A549 (cell line): ENCODE measurements around the gene SPATS2. TPM values are rescaled to one million over a fixed set of nuclear protein-coding genes. Genes with fewer than 3 reads are reported as not detected.
"Not testable (repeated sequence)": the region's sequence is repeated elsewhere in the genome, so short reads cannot be mapped to it uniquely, and the experiment has no call there.

Experiments
- ATAC-seq, 2 experiments: fragments of 200-7000 bp in 1 of 2; fragments of >200 bp in 1 of 2; cut with Nextera tagmentation in 1 of 2; cut with Tn5 transposase in 1 of 2; 3 replicates each; pipeline versions ENCODE4 v1.8.0 to v1.9.1; 2018 to 2020; ENCODE audit warnings: mild to moderate bottlenecking in 1 of 2, moderate library complexity in 1 of 2
- CTCF ChIA-PET: fragments of 300-600 bp; sonication (Branson Sonifier 250); formaldehyde crosslinking; extraction: SDS; loops from one replicate; lab custom pipeline; 2021; ENCODE audit warnings: antibody characterized with exemption, inconsistent platforms; lab: Yijun Ruan, JAX
- POLR2A ChIA-PET: fragments of 350-600 bp; formaldehyde crosslinking; extraction: SDS; loops from one replicate; lab custom pipeline; 2021; ENCODE audit warnings: antibody characterized with exemption, inconsistent platforms; lab: Yijun Ruan, JAX
- DNase-seq, 2 experiments: peaks; one replicate each; pipeline versions ENCODE4 v3.0.0 to v3.0.0-alpha.2; 2011 to 2016; ENCODE audit warnings: low read depth in 1 of 2, low spot score in 1 of 2
- FAIRE-seq: peaks from 2 replicates; lab custom pipeline; 2011; peaks lifted over from hg19 to GRCh38; lab: Jason Lieb, UNC
- H3K27ac ChIP-seq, 2 experiments: fragments of >200 bp; sonication (Bioruptor Twin); formaldehyde crosslinking; 3 replicates each; pipeline ENCODE4 v1.5.1; 2016 to 2017
- H3K4me1 ChIP-seq: fragments of >200 bp; sonication (Bioruptor Twin); formaldehyde crosslinking; 3 replicates; pipeline ENCODE4 v1.6.1; 2016
- H3K4me2 ChIP-seq: fragments of >200 bp; sonication (Bioruptor Twin); formaldehyde crosslinking; 3 replicates; pipeline ENCODE4 v1.6.1; 2016
- H3K4me3 ChIP-seq: fragments of >200 bp; sonication (Bioruptor Twin); formaldehyde crosslinking; 3 replicates; pipeline ENCODE4 v1.5.1; 2016
- H3K9me3 ChIP-seq: fragments of >200 bp; sonication (Bioruptor Twin); formaldehyde crosslinking; 3 replicates; pipeline ENCODE4 v1.6.1; 2016
- CTCF ChIP-seq: fragments of >200 bp; sonication (Bioruptor Twin); formaldehyde crosslinking; IDR thresholded peaks from 3 replicates; pipeline ENCODE4 v1.5.1; 2016
- EHMT2 ChIP-seq: fragments of 200-600 bp; sonication (generic); IDR thresholded peaks from 2 replicates; pipeline ENCODE4 v1.6.1; 2016; ENCODE audit warnings: antibody characterized with exemption, low read depth, mild to moderate bottlenecking, moderate library complexity
- EP300 ChIP-seq, 2 experiments: fragments of >200 bp; sonication (Bioruptor Twin); formaldehyde crosslinking; IDR thresholded peaks; 2 replicates in 1 of 2; 3 replicates in 1 of 2; pipeline ENCODE4 v1.6.1; 2016 to 2017
- ESRRA ChIP-seq: fragments of 150-350 bp; IDR thresholded peaks from 2 replicates; pipeline ENCODE4 v1.6.1; 2014; ENCODE audit warnings: mild to moderate bottlenecking, low read length, borderline replicate concordance
- FOSB ChIP-seq: fragments of 250-450 bp; sonication (Bioruptor Pico); IDR thresholded peaks from 2 replicates; pipeline ENCODE4 v1.5.0; 2020; ENCODE audit warnings: mild to moderate bottlenecking, moderate library complexity
- HDAC2 ChIP-seq: fragments of 200-600 bp; sonication (generic); IDR thresholded peaks from 2 replicates; pipeline ENCODE4 v1.6.1; 2016
- HEYL ChIP-seq: fragments of 250-450 bp; sonication (Bioruptor Pico); IDR thresholded peaks from 2 replicates; pipeline ENCODE4 v1.8.0; 2021; ENCODE audit warnings: mild to moderate bottlenecking, moderate library complexity
- PBX3 ChIP-seq: IDR thresholded peaks from 2 replicates; pipeline ENCODE4 v1.6.1; 2012
- POLR2A ChIP-seq: IDR thresholded peaks from 2 replicates; pipeline ENCODE4 v1.6.1; 2012; ENCODE audit warnings: mild to moderate bottlenecking, low read length
- POLR2AphosphoS2 ChIP-seq: conservative IDR thresholded peaks from 2 replicates; pipeline ENCODE4 v1.6.1; 2012; ENCODE audit warnings: low read length, improper control_type of control experiment, inconsistent platforms
- TFCP2L1 ChIP-seq: fragments of 250-450 bp; sonication (Bioruptor Pico); IDR thresholded peaks from 2 replicates; pipeline ENCODE4 v1.5.0; 2021; ENCODE audit warnings: mild to moderate bottlenecking
- USF2 ChIP-seq: fragments of 450-650 bp; IDR thresholded peaks from 2 replicates; pipeline ENCODE4 v1.6.1; 2014; ENCODE audit warnings: antibody characterized with exemption
- ZFP36 ChIP-seq: fragments of 450-650 bp; IDR thresholded peaks from 2 replicates; pipeline ENCODE4 v1.6.1; 2014; ENCODE audit warnings: borderline replicate concordance; ENCODE audit not compliant: partially characterized antibody
- WGBS: methylation state at CpG from one replicate; pipeline ENCODE4 v1.1.6; 2017; ENCODE audit errors: missing lambda C conversion rate; 5-methylcytosine and 5-hydroxymethylcytosine counted together
- polyA plus RNA-seq, 4 experiments: library from polyadenylated mRNA; depleted of rRNA in 3 of 4; stranded (reverse); fragments of >200 nt; fragmentation: RNase III in 1 of 4; extraction: RNeasy Plus Mini Kit Qiagen cat#74134 plus additional on column Dnase treatment in 1 of 4; gene quantifications; 2 replicates in 3 of 4; 3 replicates in 1 of 4; pipeline ENCODE4 v1.2.3, GENCODE V29; 2011 to 2017
- TF ChIP-seq, protein P1 (sequence below): fragments of >200 bp; sonication (Bioruptor Twin); formaldehyde crosslinking; IDR thresholded peaks from 3 replicates; pipeline ENCODE4 v1.6.1; 2016

SPATS2 gene
- polyA plus RNA-seq, 2 of the 4 experiments (the other 2 are of a cell fraction), result 37.7 to 154 TPM

DNA sequence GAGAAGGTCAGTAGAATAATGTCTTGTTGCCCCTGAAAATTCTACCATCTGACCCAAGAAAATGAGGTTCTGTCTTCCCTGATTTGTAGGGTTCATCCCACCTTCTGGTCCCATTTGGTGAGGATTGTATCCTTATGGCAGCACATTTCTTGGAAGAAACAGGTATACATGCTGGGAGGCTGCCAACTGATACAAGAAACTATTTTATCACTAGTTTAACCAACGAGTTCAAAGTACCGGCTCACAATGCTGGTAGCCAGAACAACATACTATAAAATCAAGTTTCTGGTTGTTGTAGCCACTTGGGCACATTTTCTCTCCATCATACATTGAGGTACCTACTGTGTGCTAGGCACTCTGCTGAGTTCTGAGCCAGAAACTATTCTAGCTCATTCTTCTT lies 164.5 kb downstream of the SPATS2 start:
- no peak overlapping the region for H3K4me3 ChIP-seq
- H3K27ac ChIP-seq, result no peak overlapping the region
- H3K9me3 ChIP-seq, result no peaks in the 10 kb centered on the region
- no peak for FAIRE-seq
- peaks cover 11% of the 10 kb centered on the region for H3K4me1 ChIP-seq
- CTCF ChIA-PET, result interaction anchor here (0.6 to 9.1 kb wide), 9 partner anchors 13 to 200 kb away, joined by 3 to 63 read pairs (median 5); partner anchors contain the start of gene C1QL4
- H3K4me2 ChIP-seq, result no peak overlapping the region
- 85% methylated on average over 2 of the region's 2 CpGs for WGBS
- POLR2A ChIA-PET, result no interaction called here
- no peak for TF ChIP-seq ESRRA
- TF ChIP-seq POLR2A, result no peak
- TF ChIP-seq USF2, result no peak
- no peak for TF ChIP-seq CTCF
- TF ChIP-seq POLR2AphosphoS2, result no peak
- no peak for TF ChIP-seq FOSB (CRISPR knock-in tag)
- no peak for TF ChIP-seq TFCP2L1 (CRISPR knock-in tag)
- no peak for TF ChIP-seq ZFP36
- TF ChIP-seq HEYL (CRISPR knock-in tag), result no peak
- ATAC-seq, result no peak
- no peak for DNase-seq

DNA sequence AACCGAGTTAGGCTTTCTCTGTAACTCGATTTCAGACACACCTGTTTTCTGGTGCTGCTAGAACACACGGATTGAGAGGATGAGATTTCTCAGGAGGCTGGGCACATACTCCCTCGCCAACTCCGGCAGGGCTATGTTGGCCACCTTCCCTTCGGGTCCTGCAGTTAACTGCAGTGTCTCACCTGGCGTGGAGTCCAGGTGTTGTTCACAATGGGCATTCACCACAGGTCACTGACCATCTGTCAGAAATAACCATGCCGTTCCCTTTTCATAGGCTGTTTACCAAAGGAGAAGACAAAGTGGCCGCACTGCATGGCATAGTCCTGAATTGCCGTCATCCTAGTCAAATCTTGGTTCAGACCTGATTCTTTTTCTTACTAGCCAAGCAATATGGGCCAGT lies 166.1 kb downstream of the SPATS2 start:
- Histone ChIP-seq H3K4me1 (peaks cover 22% of the 10 kb centered on the region), H3K27ac (no peak overlapping the region), H3K4me2 (no peak overlapping the region), H3K9me3 (no peaks in the 10 kb centered on the region), H3K4me3 (no peak overlapping the region)
- FAIRE-seq, result no peak
- TF ChIP-seq HDAC2, result no peak
- TF ChIP-seq EP300 (IDR thresholded peaks at IDR 0.05), result no peak
- no peak for TF ChIP-seq EHMT2
- TF ChIP-seq, protein P1, sequence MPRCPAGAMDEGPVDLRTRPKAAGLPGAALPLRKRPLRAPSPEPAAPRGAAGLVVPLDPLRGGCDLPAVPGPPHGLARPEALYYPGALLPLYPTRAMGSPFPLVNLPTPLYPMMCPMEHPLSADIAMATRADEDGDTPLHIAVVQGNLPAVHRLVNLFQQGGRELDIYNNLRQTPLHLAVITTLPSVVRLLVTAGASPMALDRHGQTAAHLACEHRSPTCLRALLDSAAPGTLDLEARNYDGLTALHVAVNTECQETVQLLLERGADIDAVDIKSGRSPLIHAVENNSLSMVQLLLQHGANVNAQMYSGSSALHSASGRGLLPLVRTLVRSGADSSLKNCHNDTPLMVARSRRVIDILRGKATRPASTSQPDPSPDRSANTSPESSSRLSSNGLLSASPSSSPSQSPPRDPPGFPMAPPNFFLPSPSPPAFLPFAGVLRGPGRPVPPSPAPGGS, result no peak
- TF ChIP-seq PBX3, result no peak
- DNase-seq, result no peak
- ChIA-PET CTCF (interaction anchor here (0.7 to 9.1 kb wide), 7 partner anchors 47 to 353 kb away, joined by 3 to 63 read pairs (median 7); partner anchors contain the start of genes C1QL4 and DNAJC22), POLR2A (no interaction called here)
- 87% methylated on average over 10 of the region's 10 CpGs for WGBS
- ATAC-seq, result no peak

DNA sequence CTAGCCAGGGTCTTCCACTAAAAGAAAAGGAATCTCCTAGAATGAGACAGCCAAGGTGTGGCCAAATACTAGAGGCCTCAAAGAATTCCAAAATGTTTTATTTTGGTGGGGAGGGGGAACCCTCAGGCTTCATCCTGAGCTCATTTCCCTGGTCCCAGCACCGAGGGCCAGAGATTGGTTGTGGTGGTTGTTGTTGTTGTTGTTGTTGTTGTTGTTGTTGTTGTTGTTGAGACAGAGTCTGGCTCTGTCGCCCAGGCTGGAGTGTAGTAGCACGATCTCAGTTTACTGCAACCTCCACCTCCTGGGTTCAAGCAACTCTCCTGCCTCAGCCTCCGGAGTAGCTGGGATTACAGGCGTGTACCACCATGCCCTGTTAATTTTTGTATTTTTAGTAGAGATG lies 166.9 kb downstream of the SPATS2 start:
- FAIRE-seq, H3K4me3 ChIP-seq, DNase-seq, H3K9me3 ChIP-seq, H3K4me2 ChIP-seq, ATAC-seq, H3K27ac ChIP-seq: not testable (repeated sequence)
- POLR2A ChIA-PET, result interaction anchor here (1.0 to 1.2 kb wide), 2 partner anchors 33 to 167 kb away, joined by 3 to 4 read pairs; partner anchors contain the start of gene SPATS2
- peaks cover 23% of the 10 kb centered on the region for H3K4me1 ChIP-seq
- CTCF ChIA-PET, result interaction anchor here (0.7 to 9.1 kb wide), 8 partner anchors 9 to 354 kb away, joined by 3 to 63 read pairs (median 8); partner anchors contain the start of gene DNAJC22
- 91% methylated on average over 5 of the region's 5 CpGs for WGBS
